Esophagus squamous epithelium (tissue), 4 donors: Measurements from ENCODE around the gene ST6GALNAC3.

Experiments
- CTCF ChIP-seq, 6 experiments: fragments of 450-650 bp in 4 of 6; fragments of 200-600 bp in 2 of 6; sonication (generic) in 2 of 6; IDR thresholded peaks; one replicate each; pipeline ENCODE4 v1.5.1; 2016 to 2019; ENCODE audit warnings: antibody characterized with exemption in 6 of 6, mild to moderate bottlenecking in 4 of 6, moderate library complexity in 4 of 6
- POLR2A ChIP-seq, 4 donors: fragments of 450-650 bp; IDR thresholded peaks; one replicate each; pipeline ENCODE4 v1.6.1; 2017; ENCODE audit warnings: antibody characterized with exemption in 4 of 4, mild to moderate bottlenecking in 4 of 4, moderate library complexity in 3 of 4

- no peak for TF ChIP-seq POLR2A (IDR thresholded peaks at IDR 0.05)
- no peak for TF ChIP-seq CTCF (IDR thresholded peaks at IDR 0.05)
These were observed 539.3 kb downstream of the ST6GALNAC3 start for GRCh38 chr1:76613886-76614285.
